Measurements from ENCODE around the gene MPO. TPM values are rescaled to one million over a fixed set of nuclear protein-coding genes. Genes with fewer than 3 reads are reported as not detected.

The MPO gene
- total RNA-seq, 1 experiment from 2014 or later, result not detected

DNA sequence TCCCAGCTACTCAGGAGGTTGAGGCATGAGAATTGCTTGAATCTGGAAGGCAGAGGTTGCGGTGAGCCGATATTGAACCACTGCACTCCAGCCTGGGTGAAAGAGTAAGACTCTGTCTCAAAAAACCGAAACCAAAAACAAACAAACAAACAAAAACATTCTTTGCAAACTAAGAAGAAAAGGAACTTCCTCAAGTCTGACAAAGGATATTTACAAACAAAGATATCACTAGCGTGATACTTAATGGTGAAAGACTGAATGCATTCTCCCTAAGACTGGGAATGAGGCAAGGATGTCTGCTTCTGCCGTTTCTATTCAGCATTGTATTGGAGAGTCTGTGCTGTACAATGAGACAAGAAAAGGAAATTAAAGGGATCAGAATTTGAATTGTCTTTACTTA, 10.5 kb upstream of the MPO start:
- Histone ChIP-seq H3K27me3 (ENCODE audit: insufficient read depth, low read length) (no peaks in the 10 kb centered on the region), H3K9me2 (ENCODE audit: insufficient read depth) (no peaks in the 10 kb centered on the region), H3K4me1 (ENCODE audit: control insufficient read depth in 1 of 2, insufficient read depth in 2 of 2, low read length in 2 of 2) (0 out of 4 replicates have a peak, but pooled peaks cover 0 to 3% of the 10 kb centered on the region in 2 experiments), H3K9ac (ENCODE audit: low read length) (no peak overlapping the region), H3K4me3 (replicated peaks in 1 of 2; ENCODE audit: low read depth in 1 of 2, low read length in 2 of 2) (no peak overlapping the region), H3K9me3 (ENCODE audit: control insufficient read depth in 1 of 2, insufficient read depth in 1 of 2, low read depth in 1 of 2, low read length in 2 of 2) (no peaks in the 10 kb centered on the region), H4K20me1 (ENCODE audit: insufficient read depth) (no peaks in the 10 kb centered on the region), H3K4me2 (ENCODE audit: low read length) (no peak overlapping the region), H3K27ac (ENCODE audit: low read depth, low read length) (no peak overlapping the region), H3K79me2 (ENCODE audit: insufficient read depth, low read length) (no peaks in the 10 kb centered on the region), H2AFZ (ENCODE audit: low read depth, low read length, poor library complexity, severe bottlenecking) (no peak overlapping the region), H3K36me3 (ENCODE audit: control insufficient read depth in 1 of 2, insufficient read depth in 2 of 2, low read length in 2 of 2) (no peaks in the 10 kb centered on the region)
- ATAC-seq (no peak), DNase-seq (ENCODE audit: low read depth, low spot score) (no peak)
- CTCF ChIA-PET, result no interaction called here
- no TSS peak for BruUV-seq (replicated peaks)
- POLR2A ChIA-PET, result no interaction called here
- intact Hi-C loops (cut with micrococcal nuclease), result no loop called here
- TF ChIP-seq POLR2AphosphoS5 (IDR thresholded peaks at IDR 0.05; ENCODE audit: low read depth, low read length), result no peak
- RAD21 ChIA-PET (ENCODE audit: low non-redundant PET in 1 of 2, low total read pairs in 2 of 2, uncharacterized antibody in 2 of 2, unreplicated experiment in 2 of 2), result no interaction called here

DNA sequence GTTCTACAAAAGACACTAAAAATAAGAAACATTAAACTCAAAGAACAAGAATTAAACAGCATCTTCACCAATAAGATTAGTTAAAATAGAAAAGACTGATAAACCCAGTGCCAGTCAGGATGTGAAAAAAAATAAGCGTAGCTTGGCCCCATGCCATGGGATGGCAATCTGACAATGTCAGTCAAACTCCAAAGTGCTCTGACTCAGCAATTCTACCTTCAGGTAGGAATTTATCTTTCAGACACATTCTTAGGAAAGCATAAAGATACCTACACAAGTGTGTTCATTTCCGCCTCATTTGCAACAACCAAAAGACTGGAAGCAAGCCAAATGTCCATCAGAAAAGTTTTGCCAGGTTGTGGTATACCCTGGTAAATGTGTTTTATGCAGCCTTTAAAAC, 9.1 kb upstream of the MPO start:
- Histone ChIP-seq H3K4me1 (ENCODE audit: control insufficient read depth in 1 of 2, insufficient read depth in 2 of 2, low read length in 2 of 2) (0 out of 4 replicates have a peak, but pooled peaks cover 0 to 3% of the 10 kb centered on the region in 2 experiments), H3K9me3 (ENCODE audit: control insufficient read depth in 1 of 2, insufficient read depth in 1 of 2, low read depth in 1 of 2, low read length in 2 of 2) (no peaks in the 10 kb centered on the region), H3K4me2 (ENCODE audit: low read length) (no peak overlapping the region), H4K20me1 (ENCODE audit: insufficient read depth) (no peaks in the 10 kb centered on the region), H2AFZ (ENCODE audit: low read depth, low read length, poor library complexity, severe bottlenecking) (no peak overlapping the region), H3K36me3 (ENCODE audit: control insufficient read depth in 1 of 2, insufficient read depth in 2 of 2, low read length in 2 of 2) (no peaks in the 10 kb centered on the region), H3K9me2 (ENCODE audit: insufficient read depth) (no peaks in the 10 kb centered on the region), H3K27me3 (ENCODE audit: insufficient read depth, low read length) (no peaks in the 10 kb centered on the region), H3K9ac (ENCODE audit: low read length) (no peak overlapping the region), H3K27ac (ENCODE audit: low read depth, low read length) (no peak overlapping the region), H3K79me2 (ENCODE audit: insufficient read depth, low read length) (no peaks in the 10 kb centered on the region), H3K4me3 (replicated peaks in 1 of 2; ENCODE audit: low read depth in 1 of 2, low read length in 2 of 2) (no peak overlapping the region)
- intact Hi-C loops (cut with micrococcal nuclease), result no loop called here
- DNase-seq (ENCODE audit: low read depth, low spot score), result no peak
- CTCF ChIA-PET, result no interaction called here
- BruUV-seq (replicated peaks), result no TSS peak
- ATAC-seq, result no peak
- no peak for TF ChIP-seq TCF7L2 (IDR thresholded peaks at IDR 0.05; ENCODE audit: borderline replicate concordance, extremely low read depth, insufficient read depth, insufficient read length)
- no peak for TF ChIP-seq POLR2AphosphoS5 (IDR thresholded peaks at IDR 0.05; ENCODE audit: low read depth, low read length)
- TF ChIP-seq, protein P1, sequence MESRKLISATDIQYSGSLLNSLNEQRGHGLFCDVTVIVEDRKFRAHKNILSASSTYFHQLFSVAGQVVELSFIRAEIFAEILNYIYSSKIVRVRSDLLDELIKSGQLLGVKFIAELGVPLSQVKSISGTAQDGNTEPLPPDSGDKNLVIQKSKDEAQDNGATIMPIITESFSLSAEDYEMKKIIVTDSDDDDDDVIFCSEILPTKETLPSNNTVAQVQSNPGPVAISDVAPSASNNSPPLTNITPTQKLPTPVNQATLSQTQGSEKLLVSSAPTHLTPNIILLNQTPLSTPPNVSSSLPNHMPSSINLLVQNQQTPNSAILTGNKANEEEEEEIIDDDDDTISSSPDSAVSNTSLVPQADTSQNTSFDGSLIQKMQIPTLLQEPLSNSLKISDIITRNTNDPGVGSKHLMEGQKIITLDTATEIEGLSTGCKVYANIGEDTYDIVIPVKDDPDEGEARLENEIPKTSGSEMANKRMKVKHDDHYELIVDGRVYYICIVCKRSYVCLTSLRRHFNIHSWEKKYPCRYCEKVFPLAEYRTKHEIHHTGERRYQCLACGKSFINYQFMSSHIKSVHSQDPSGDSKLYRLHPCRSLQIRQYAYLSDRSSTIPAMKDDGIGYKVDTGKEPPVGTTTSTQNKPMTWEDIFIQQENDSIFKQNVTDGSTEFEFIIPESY (IDR thresholded peaks at IDR 0.05; ENCODE audit: extremely low read depth, insufficient replicate concordance, low read length), result no peak
- TF ChIP-seq EZH2phosphoT487 (IDR thresholded peaks at IDR 0.05; ENCODE audit: borderline replicate concordance), result no peak
- TF ChIP-seq ZNF274 (IDR thresholded peaks at IDR 0.05; ENCODE audit: low read depth, low read length), result no peak
- TF ChIP-seq SP1 (IDR thresholded peaks at IDR 0.05; ENCODE audit: low read depth), result no peak
- TF ChIP-seq SIN3A (IDR thresholded peaks at IDR 0.05; ENCODE audit: low read depth), result no peak
- TF ChIP-seq EGR1 (IDR thresholded peaks at IDR 0.05; ENCODE audit: low read depth), result no peak
- TF ChIP-seq, protein P2, sequence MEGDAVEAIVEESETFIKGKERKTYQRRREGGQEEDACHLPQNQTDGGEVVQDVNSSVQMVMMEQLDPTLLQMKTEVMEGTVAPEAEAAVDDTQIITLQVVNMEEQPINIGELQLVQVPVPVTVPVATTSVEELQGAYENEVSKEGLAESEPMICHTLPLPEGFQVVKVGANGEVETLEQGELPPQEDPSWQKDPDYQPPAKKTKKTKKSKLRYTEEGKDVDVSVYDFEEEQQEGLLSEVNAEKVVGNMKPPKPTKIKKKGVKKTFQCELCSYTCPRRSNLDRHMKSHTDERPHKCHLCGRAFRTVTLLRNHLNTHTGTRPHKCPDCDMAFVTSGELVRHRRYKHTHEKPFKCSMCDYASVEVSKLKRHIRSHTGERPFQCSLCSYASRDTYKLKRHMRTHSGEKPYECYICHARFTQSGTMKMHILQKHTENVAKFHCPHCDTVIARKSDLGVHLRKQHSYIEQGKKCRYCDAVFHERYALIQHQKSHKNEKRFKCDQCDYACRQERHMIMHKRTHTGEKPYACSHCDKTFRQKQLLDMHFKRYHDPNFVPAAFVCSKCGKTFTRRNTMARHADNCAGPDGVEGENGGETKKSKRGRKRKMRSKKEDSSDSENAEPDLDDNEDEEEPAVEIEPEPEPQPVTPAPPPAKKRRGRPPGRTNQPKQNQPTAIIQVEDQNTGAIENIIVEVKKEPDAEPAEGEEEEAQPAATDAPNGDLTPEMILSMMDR (IDR thresholded peaks at IDR 0.05 in 2 of 3, conservative IDR thresholded peaks at IDR 0.05 in 1 of 3; ENCODE audit: borderline replicate concordance in 1 of 3, insufficient read depth in 1 of 3, low read depth in 2 of 3, low read length in 2 of 3), result no peak
- TF ChIP-seq, protein P3, sequence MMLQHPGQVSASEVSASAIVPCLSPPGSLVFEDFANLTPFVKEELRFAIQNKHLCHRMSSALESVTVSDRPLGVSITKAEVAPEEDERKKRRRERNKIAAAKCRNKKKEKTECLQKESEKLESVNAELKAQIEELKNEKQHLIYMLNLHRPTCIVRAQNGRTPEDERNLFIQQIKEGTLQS (IDR thresholded peaks at IDR 0.05), result no peak
- TF ChIP-seq YY1 (IDR thresholded peaks at IDR 0.05; ENCODE audit: extremely low read depth, insufficient replicate concordance, low read depth, low read length), result no peak
- TF ChIP-seq CEBPB (IDR thresholded peaks at IDR 0.05; ENCODE audit: low read depth), result no peak
- no peak for TF ChIP-seq RAD21 (IDR thresholded peaks at IDR 0.05; ENCODE audit: low read depth)
- TF ChIP-seq JUND (IDR thresholded peaks at IDR 0.05), result no peak
- POLR2A ChIA-PET, result no interaction called here
- RAD21 ChIA-PET (ENCODE audit: low non-redundant PET in 1 of 2, low total read pairs in 2 of 2, uncharacterized antibody in 2 of 2, unreplicated experiment in 2 of 2), result no interaction called here
